H9 (cell line): ENCODE results near the gene KISS1. TPM values are rescaled to one million over a fixed set of nuclear protein-coding genes. Genes with fewer than 3 reads are reported as not detected.

Source experiments
- DNase-seq: peaks from one replicate; pipeline ENCODE4 v3.0.0-alpha.2; 2017
- H2AFZ ChIP-seq: one replicate; pipeline ENCODE4 v1.6.1; 2013; ENCODE audit warnings: mild to moderate bottlenecking, low read length, control low read depth, moderate library complexity
- H2AK5ac ChIP-seq: 2 replicates; pipeline ENCODE4 v1.6.1; 2013; ENCODE audit warnings: low read length, control low read depth, mixed read lengths; ENCODE audit not compliant: insufficient read length
- H2BK120ac ChIP-seq: one replicate; pipeline ENCODE4 v1.6.1; 2013; ENCODE audit warnings: low read depth, mild to moderate bottlenecking, low read length, control low read depth, inconsistent platforms; ENCODE audit not compliant: poor library complexity, severe bottlenecking
- H2BK12ac ChIP-seq: 2 replicates; pipeline ENCODE4 v1.6.1; 2013; ENCODE audit warnings: low read length, control low read depth, mixed read lengths, low read depth; ENCODE audit not compliant: insufficient read length
- H2BK15ac ChIP-seq: 2 replicates; pipeline ENCODE4 v1.6.1; 2013; ENCODE audit warnings: low read depth, low read length, control low read depth
- H2BK20ac ChIP-seq: one replicate; pipeline ENCODE4 v1.6.1; 2013; ENCODE audit warnings: low read depth, mild to moderate bottlenecking, low read length, control low read depth, inconsistent platforms; ENCODE audit not compliant: poor library complexity, severe bottlenecking
- H2BK5ac ChIP-seq: 2 replicates; pipeline ENCODE4 v1.6.1; 2013; ENCODE audit warnings: low read length, control low read depth, mixed read lengths; ENCODE audit not compliant: insufficient read length
- H3K14ac ChIP-seq: 2 replicates; pipeline ENCODE4 v1.6.1; 2013; ENCODE audit warnings: low read length, control low read depth; ENCODE audit not compliant: insufficient read depth
- H3K18ac ChIP-seq: 2 replicates; pipeline ENCODE4 v1.6.1; 2013; ENCODE audit warnings: low read depth, mild to moderate bottlenecking, mixed read lengths, low read length, control low read depth; ENCODE audit not compliant: insufficient read length
- H3K23ac ChIP-seq: 2 replicates; pipeline ENCODE4 v1.6.1; 2013; ENCODE audit warnings: low read length, control low read depth, mixed read lengths, low read depth; ENCODE audit not compliant: insufficient read length
- H3K23me2 ChIP-seq: 2 replicates; pipeline ENCODE4 v1.6.1; 2013; ENCODE audit warnings: low read depth, mild to moderate bottlenecking, mixed read lengths, low read length, control low read depth; ENCODE audit not compliant: insufficient read length, poor library complexity, severe bottlenecking
- H3K27ac ChIP-seq: 2 replicates; pipeline ENCODE4 v1.5.1; 2013; ENCODE audit warnings: low read length, control low read depth, mixed read lengths, low read depth; ENCODE audit not compliant: insufficient read length
- H3K27me3 ChIP-seq: 2 replicates; pipeline ENCODE4 v1.6.1; 2013; ENCODE audit warnings: low read length, control low read depth, inconsistent platforms; ENCODE audit not compliant: insufficient read depth
- H3K4ac ChIP-seq: 2 replicates; pipeline ENCODE4 v1.6.1; 2013; ENCODE audit warnings: low read depth, mild to moderate bottlenecking, control low read depth, inconsistent platforms, low read length, moderate library complexity
- H3K4me1 ChIP-seq: 2 replicates; pipeline ENCODE4 v1.6.1; 2013; ENCODE audit warnings: low read length, control low read depth, inconsistent platforms; ENCODE audit not compliant: insufficient read depth
- H3K4me2 ChIP-seq: 2 replicates; pipeline ENCODE4 v1.6.1; 2013; ENCODE audit warnings: low read length, control low read depth, mixed read lengths; ENCODE audit not compliant: insufficient read length, insufficient read depth
- H3K56ac ChIP-seq: 2 replicates; pipeline ENCODE4 v1.6.1; 2013; ENCODE audit warnings: low read depth, mild to moderate bottlenecking, mixed read lengths, low read length, control low read depth; ENCODE audit not compliant: insufficient read length
- H3K79me1 ChIP-seq: 2 replicates; pipeline ENCODE4 v1.6.1; 2013; ENCODE audit warnings: low read depth, mild to moderate bottlenecking, moderate library complexity, low read length, control low read depth, inconsistent platforms; ENCODE audit not compliant: insufficient read depth, poor library complexity, severe bottlenecking
- H3K79me2 ChIP-seq: 2 replicates; pipeline ENCODE4 v1.6.1; 2013; ENCODE audit warnings: low read length, control low read depth, inconsistent platforms; ENCODE audit not compliant: insufficient read depth
- H3K9ac ChIP-seq: 2 replicates; pipeline ENCODE4 v1.6.1; 2013; ENCODE audit warnings: low read length, control low read depth, mixed read lengths; ENCODE audit not compliant: insufficient read length; ENCODE audit errors: extremely low read depth
- H3K9me3 ChIP-seq: one replicate; pipeline ENCODE4 v1.6.1; 2013; ENCODE audit warnings: low read depth, low read length, inconsistent platforms; ENCODE audit not compliant: control insufficient read depth
- H3T11ph ChIP-seq: one replicate; pipeline ENCODE4 v1.6.1; 2013; ENCODE audit warnings: mild to moderate bottlenecking, low read length, control low read depth, inconsistent platforms
- H4K20me1 ChIP-seq: one replicate; pipeline ENCODE4 v1.6.1; 2013; ENCODE audit not compliant: control insufficient read depth, insufficient read length, insufficient read depth
- H4K5ac ChIP-seq: 2 replicates; pipeline ENCODE4 v1.6.1; 2013; ENCODE audit warnings: low read depth, mild to moderate bottlenecking, mixed read lengths, low read length, control low read depth; ENCODE audit not compliant: insufficient read length
- H4K8ac ChIP-seq: replicated peaks from 2 replicates; pipeline ENCODE4 v1.6.1; 2013; ENCODE audit warnings: low read length, control low read depth, mixed read lengths, low read depth; ENCODE audit not compliant: insufficient read length
- H4K91ac ChIP-seq: 2 replicates; pipeline ENCODE4 v1.6.1; 2013; ENCODE audit warnings: low read depth, mild to moderate bottlenecking, moderate library complexity, mixed read lengths, low read length, control low read depth; ENCODE audit not compliant: insufficient read length
- H3K27ac Mint-ChIP-seq, 3 experiments: 2 replicates in 2 of 3; 3 replicates in 1 of 3; pipeline ENCODE4 v1.8.0; 2020 to 2021; ENCODE audit warnings: mixed read lengths in 3 of 3, mild to moderate bottlenecking in 1 of 3, moderate library complexity in 1 of 3
- H3K27me3 Mint-ChIP-seq: 2 replicates; pipeline ENCODE4 v1.8.0; 2021; ENCODE audit warnings: low read depth, mild to moderate bottlenecking, moderate library complexity, mixed read lengths
- H3K36me3 Mint-ChIP-seq, 3 experiments: 2 replicates in 2 of 3; 3 replicates in 1 of 3; pipeline ENCODE4 v1.8.0; 2020 to 2021; ENCODE audit warnings: low read depth in 3 of 3, mixed read lengths in 3 of 3; ENCODE audit not compliant: insufficient read depth in 1 of 3
- H3K4me1 Mint-ChIP-seq, 2 experiments: 2 replicates each; pipeline ENCODE4 v1.8.0; 2020; ENCODE audit warnings: mixed read lengths in 2 of 2
- H3K4me3 Mint-ChIP-seq, 2 experiments: 2 replicates in 1 of 2; 3 replicates in 1 of 2; pipeline ENCODE4 v1.8.0; 2020 to 2021; ENCODE audit warnings: mild to moderate bottlenecking in 2 of 2, mixed read lengths in 2 of 2, moderate library complexity in 1 of 2
- H3K9me3 Mint-ChIP-seq, 2 experiments: 2 replicates in 1 of 2; 3 replicates in 1 of 2; pipeline ENCODE4 v1.8.0; 2020; ENCODE audit warnings: mild to moderate bottlenecking in 2 of 2, mixed read lengths in 2 of 2, moderate library complexity in 1 of 2
- WGBS: extraction: QIAGEN DNeasy Blood & Tissue Kit; methylation state at CpG from one replicate; pipeline ENCODE4 v1.1.7; 2013; ENCODE audit warnings: missing lambda C conversion rate, low lambda C conversion rate, mixed read lengths; ENCODE audit not compliant: insufficient read length; ENCODE audit errors: extremely low coverage; 5-methylcytosine and 5-hydroxymethylcytosine counted together
- total RNA-seq: library from RNA; stranded (reverse); gene quantifications from 2 replicates; pipeline ENCODE4 v1.2.1, GENCODE V29; 2021
- TF ChIP-seq, protein P1 (sequence below): fragments of 200-600 bp; sonication (generic); conservative IDR thresholded peaks from 3 replicates; pipeline ENCODE4 v1.8.0; 2021; ENCODE audit warnings: antibody characterized with exemption, mild to moderate bottlenecking

The KISS1 gene
- total RNA-seq, 1 experiment from 2014 or later = 0.68 TPM

DNA sequence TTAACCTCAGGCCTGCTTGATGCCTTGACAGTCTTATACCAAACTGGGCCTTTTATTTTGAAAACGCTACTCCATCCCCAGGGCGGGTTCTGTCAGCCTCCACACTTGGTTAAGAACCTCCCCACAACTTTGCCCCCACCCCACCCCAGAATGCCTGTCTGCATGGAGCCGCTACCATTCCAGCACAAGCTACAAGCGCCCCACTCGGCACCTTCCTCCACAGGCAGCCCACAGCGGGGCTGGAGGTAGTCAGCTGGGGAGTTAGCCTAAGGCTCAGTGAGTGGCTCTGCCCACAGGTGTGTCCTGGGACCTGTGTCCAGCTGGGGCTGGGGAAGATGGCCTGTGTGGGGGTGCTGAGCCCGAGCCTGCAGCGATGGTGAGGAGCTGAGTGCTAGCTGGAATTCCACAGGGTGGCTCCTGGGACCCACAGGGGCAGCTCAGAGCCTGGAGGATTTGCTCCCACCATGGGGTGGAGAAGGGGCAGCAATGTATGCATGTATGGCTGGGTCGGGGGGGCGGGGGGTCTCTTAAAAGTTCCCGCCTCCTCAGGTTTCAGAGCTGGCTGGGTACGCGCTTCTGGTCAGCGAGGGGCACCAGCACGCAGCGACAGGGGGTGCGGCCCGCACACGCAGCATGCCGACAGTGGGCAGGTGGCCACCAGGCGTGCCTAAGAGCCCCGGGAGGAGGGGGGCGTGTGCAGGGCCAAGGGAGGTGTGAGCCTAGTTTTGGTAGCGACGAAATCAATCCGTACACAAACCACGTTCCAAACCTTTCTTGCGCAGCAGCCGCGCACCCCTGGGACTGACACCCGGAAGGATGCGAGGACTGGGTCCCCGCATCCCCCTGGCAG is 45.4 kb downstream of the KISS1 start:
- peak overlapping the region; percentile 62 to 74 for H3K4me3 Mint-ChIP-seq
- H3K4me2 ChIP-seq = peak overlapping the region; percentile 79
- no peaks in the 10 kb centered on the region for H3K79me2 ChIP-seq
- no peak overlapping the region for H2BK15ac ChIP-seq
- H2AFZ ChIP-seq = no peak overlapping the region
- H3K9me3 Mint-ChIP-seq = no peaks in the 10 kb centered on the region; a peak in 1 of 5 replicates
- no CpG with 5 or more reads among the region's 33 CpGs for WGBS
- no peak overlapping the region for H4K91ac ChIP-seq
- H2BK12ac ChIP-seq = no peak overlapping the region
- no peak overlapping the region for H3K14ac ChIP-seq
- peaks cover 40% of the 10 kb centered on the region for H3K27me3 Mint-ChIP-seq
- no peak overlapping the region for H4K8ac ChIP-seq
- peak; percentile 51 for DNase-seq
- H3K23ac ChIP-seq = no peak overlapping the region
- H2BK20ac ChIP-seq = no peak overlapping the region
- TF ChIP-seq, protein P1, sequence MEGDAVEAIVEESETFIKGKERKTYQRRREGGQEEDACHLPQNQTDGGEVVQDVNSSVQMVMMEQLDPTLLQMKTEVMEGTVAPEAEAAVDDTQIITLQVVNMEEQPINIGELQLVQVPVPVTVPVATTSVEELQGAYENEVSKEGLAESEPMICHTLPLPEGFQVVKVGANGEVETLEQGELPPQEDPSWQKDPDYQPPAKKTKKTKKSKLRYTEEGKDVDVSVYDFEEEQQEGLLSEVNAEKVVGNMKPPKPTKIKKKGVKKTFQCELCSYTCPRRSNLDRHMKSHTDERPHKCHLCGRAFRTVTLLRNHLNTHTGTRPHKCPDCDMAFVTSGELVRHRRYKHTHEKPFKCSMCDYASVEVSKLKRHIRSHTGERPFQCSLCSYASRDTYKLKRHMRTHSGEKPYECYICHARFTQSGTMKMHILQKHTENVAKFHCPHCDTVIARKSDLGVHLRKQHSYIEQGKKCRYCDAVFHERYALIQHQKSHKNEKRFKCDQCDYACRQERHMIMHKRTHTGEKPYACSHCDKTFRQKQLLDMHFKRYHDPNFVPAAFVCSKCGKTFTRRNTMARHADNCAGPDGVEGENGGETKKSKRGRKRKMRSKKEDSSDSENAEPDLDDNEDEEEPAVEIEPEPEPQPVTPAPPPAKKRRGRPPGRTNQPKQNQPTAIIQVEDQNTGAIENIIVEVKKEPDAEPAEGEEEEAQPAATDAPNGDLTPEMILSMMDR = no peak
- H3K9ac ChIP-seq = no peak overlapping the region
- H2AK5ac ChIP-seq = no peak overlapping the region
- no peak overlapping the region for H2BK5ac ChIP-seq
- H3K23me2 ChIP-seq = peaks cover 6% of the 10 kb centered on the region
- no peak overlapping the region for H3K56ac ChIP-seq
- no peak overlapping the region for H3K4ac ChIP-seq
- H4K5ac ChIP-seq = no peak overlapping the region
- no peak overlapping the region for H3K27ac Mint-ChIP-seq
- H4K20me1 ChIP-seq = no peaks in the 10 kb centered on the region
- peaks cover 46 to 52% of the 10 kb centered on the region in 2 experiments for H3K4me1 Mint-ChIP-seq
- no peaks in the 10 kb centered on the region for H3K9me3 ChIP-seq
- H2BK120ac ChIP-seq = no peak overlapping the region
- H3K27ac ChIP-seq = no peak overlapping the region
- H3K36me3 Mint-ChIP-seq = no peaks in the 10 kb centered on the region; a peak in 1 of 7 replicates
- H3K4me1 ChIP-seq = peaks cover 4% of the 10 kb centered on the region; the same call in 1 of the 2 replicates
- H3T11ph ChIP-seq = no peak overlapping the region
- no peaks in the 10 kb centered on the region for H3K79me1 ChIP-seq
- no peaks in the 10 kb centered on the region; the same call in 1 of the 2 replicates for H3K27me3 ChIP-seq
- H3K18ac ChIP-seq = no peak overlapping the region
